ENCODE measurements around the gene ACSS3.

The ACSS3 gene

GRCh38 chr12:81077329-81077685, 572 bp upstream of the ACSS3 start:
- peaks cover 9% of the 10 kb centered on the region; the same call in 1 of the 2 replicates for H3K4me1 ChIP-seq (ENCODE audit: low read length)
- H3K79me2 ChIP-seq (ENCODE audit: low read length), result no peaks in the 10 kb centered on the region
- H3K36me3 ChIP-seq (replicated peaks; ENCODE audit: low read depth, low read length), result no peaks in the 10 kb centered on the region
- no peak overlapping the region for H3K4me2 ChIP-seq (ENCODE audit: low read length)
- H3K9ac ChIP-seq (ENCODE audit: low read length), result no peak overlapping the region
- no peaks in the 10 kb centered on the region for H4K20me1 ChIP-seq (ENCODE audit: insufficient read depth, low read length)
- no peak overlapping the region for H2AFZ ChIP-seq (ENCODE audit: low read depth, low read length)
- no peaks in the 10 kb centered on the region for H3K9me3 ChIP-seq (ENCODE audit: insufficient read depth, low read length)
- no peaks in the 10 kb centered on the region for H3K27me3 ChIP-seq (ENCODE audit: low read depth, low read length)
- no peak for TF ChIP-seq EZH2phosphoT487 (IDR thresholded peaks at IDR 0.05; ENCODE audit: low read depth)
- TF ChIP-seq CTCF (IDR thresholded peaks at IDR 0.05; ENCODE audit: low read depth, low read length), result no peak
- no peak overlapping the region for H3K4me3 ChIP-seq (ENCODE audit: low read length)
- no peak overlapping the region for H3K27ac ChIP-seq (ENCODE audit: low read length)

- Histone ChIP-seq H3K79me2 (ENCODE audit: low read length) (no peaks in the 10 kb centered on the region), H3K4me1 (ENCODE audit: low read length) (peaks cover 9% of the 10 kb centered on the region; the same call in 1 of the 2 replicates), H3K9ac (ENCODE audit: low read length) (no peak overlapping the region), H3K4me2 (ENCODE audit: low read length) (no peak overlapping the region), H3K4me3 (ENCODE audit: low read length) (no peak overlapping the region), H3K9me3 (ENCODE audit: insufficient read depth, low read length) (no peaks in the 10 kb centered on the region), H3K27ac (ENCODE audit: low read length) (no peak overlapping the region), H2AFZ (ENCODE audit: low read depth, low read length) (no peak overlapping the region), H3K36me3 (replicated peaks; ENCODE audit: low read depth, low read length) (no peaks in the 10 kb centered on the region), H3K27me3 (ENCODE audit: low read depth, low read length) (no peaks in the 10 kb centered on the region), H4K20me1 (ENCODE audit: insufficient read depth, low read length) (no peaks in the 10 kb centered on the region)
- TF ChIP-seq CTCF (IDR thresholded peaks at IDR 0.05; ENCODE audit: low read depth, low read length), result no peak
- no peak for TF ChIP-seq EZH2phosphoT487 (IDR thresholded peaks at IDR 0.05; ENCODE audit: low read depth)
These were observed 754 bp downstream of the ACSS3 start for GRCh38 chr12:81078469-81079196.

GRCh38 chr12:81079280-81080076, 1.6 kb downstream of the ACSS3 start:
- H3K27ac ChIP-seq (ENCODE audit: low read length), result no peak overlapping the region
- no peak overlapping the region for H2AFZ ChIP-seq (ENCODE audit: low read depth, low read length)
- H3K4me3 ChIP-seq (ENCODE audit: low read length), result no peak overlapping the region
- no peaks in the 10 kb centered on the region for H4K20me1 ChIP-seq (ENCODE audit: insufficient read depth, low read length)
- H3K27me3 ChIP-seq (ENCODE audit: low read depth, low read length), result no peaks in the 10 kb centered on the region
- TF ChIP-seq EZH2phosphoT487 (IDR thresholded peaks at IDR 0.05; ENCODE audit: low read depth), result no peak
- TF ChIP-seq CTCF (IDR thresholded peaks at IDR 0.05; ENCODE audit: low read depth, low read length), result no peak
- no peaks in the 10 kb centered on the region for H3K36me3 ChIP-seq (replicated peaks; ENCODE audit: low read depth, low read length)
- no peak overlapping the region for H3K4me2 ChIP-seq (ENCODE audit: low read length)
- no peaks in the 10 kb centered on the region for H3K9me3 ChIP-seq (ENCODE audit: insufficient read depth, low read length)
- peaks cover 9% of the 10 kb centered on the region; the same call in 1 of the 2 replicates for H3K4me1 ChIP-seq (ENCODE audit: low read length)
- H3K79me2 ChIP-seq (ENCODE audit: low read length), result no peaks in the 10 kb centered on the region
- H3K9ac ChIP-seq (ENCODE audit: low read length), result no peak overlapping the region

- H3K4me1 ChIP-seq (ENCODE audit: low read length), result peaks cover 5% of the 10 kb centered on the region; the same call in 1 of the 2 replicates
- H3K4me2 ChIP-seq (ENCODE audit: low read length), result no peak overlapping the region
- no peak for TF ChIP-seq CTCF (IDR thresholded peaks at IDR 0.05; ENCODE audit: low read depth, low read length)
These were observed 2.6 kb downstream of the ACSS3 start for GRCh38 chr12:81080431-81080983.

More at GRCh38 chr12:81080431-81080983, 2.6 kb downstream of the ACSS3 start:
- no peaks in the 10 kb centered on the region for H3K36me3 ChIP-seq (replicated peaks; ENCODE audit: low read depth, low read length)
- H3K4me3 ChIP-seq (ENCODE audit: low read length), result no peak overlapping the region
- H3K27ac ChIP-seq (ENCODE audit: low read length), result no peak overlapping the region
- no peaks in the 10 kb centered on the region for H4K20me1 ChIP-seq (ENCODE audit: insufficient read depth, low read length)
- H3K27me3 ChIP-seq (ENCODE audit: low read depth, low read length), result no peaks in the 10 kb centered on the region
- H3K79me2 ChIP-seq (ENCODE audit: low read length), result no peaks in the 10 kb centered on the region
- no peaks in the 10 kb centered on the region for H3K9me3 ChIP-seq (ENCODE audit: insufficient read depth, low read length)
- H2AFZ ChIP-seq (ENCODE audit: low read depth, low read length), result no peak overlapping the region
- no peak overlapping the region for H3K9ac ChIP-seq (ENCODE audit: low read length)

Measured in OCI-LY3 (cell line).